GM21576 (cell line): ENCODE results near the gene XRRA1.
A peak's percentile ranks its signal among the peaks of the same experiment; 100 is the strongest.

Source experiments
- ATAC-seq: cut with Tn5 transposase; IDR thresholded peaks from one replicate; pipeline ENCODE4 v1.9.1; 2021; ENCODE audit warnings: mild to moderate bottlenecking, moderate library complexity; ENCODE audit not compliant: unreplicated experiment

Gene XRRA1

DNA sequence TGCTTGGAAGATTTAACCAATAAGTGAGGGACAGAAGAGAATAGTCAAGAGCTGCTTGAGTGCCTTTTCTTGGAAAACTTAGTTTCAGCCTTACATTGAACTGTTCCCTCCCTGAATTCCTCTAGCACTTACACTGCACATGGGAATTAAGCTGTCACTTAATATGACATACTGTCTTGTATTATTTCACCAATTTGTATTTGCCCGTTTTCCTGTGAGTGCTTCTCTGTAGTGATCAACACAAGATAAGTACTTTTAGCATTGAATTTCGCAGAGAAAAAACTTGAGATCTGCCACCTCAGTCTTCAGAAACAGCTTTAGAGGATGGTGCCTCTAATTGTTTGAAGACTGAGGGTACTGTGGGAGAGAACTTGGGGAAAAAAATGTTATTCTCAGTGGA is 3.9 kb upstream of the XRRA1 start:
- no peak for ATAC-seq

DNA sequence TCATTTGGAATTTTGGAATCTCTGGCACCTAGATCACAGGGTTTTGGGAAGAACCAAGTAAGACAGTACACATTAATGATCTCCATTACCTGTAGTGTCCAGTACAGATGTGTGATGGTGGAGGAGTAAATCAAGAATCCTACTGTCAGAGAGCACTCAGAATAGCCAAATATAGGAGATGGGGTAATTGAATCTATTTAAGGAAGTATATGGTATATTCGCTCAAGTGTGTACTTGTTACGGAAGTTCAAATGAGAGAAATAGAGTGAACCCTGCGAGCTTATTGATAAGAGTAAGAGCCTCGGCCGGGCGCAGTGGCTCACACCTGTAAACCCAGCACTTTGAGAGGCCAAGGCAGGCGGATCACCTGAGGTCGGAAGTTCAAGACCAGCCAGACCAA is 2.3 kb upstream of the XRRA1 start:
- no peak for ATAC-seq

DNA sequence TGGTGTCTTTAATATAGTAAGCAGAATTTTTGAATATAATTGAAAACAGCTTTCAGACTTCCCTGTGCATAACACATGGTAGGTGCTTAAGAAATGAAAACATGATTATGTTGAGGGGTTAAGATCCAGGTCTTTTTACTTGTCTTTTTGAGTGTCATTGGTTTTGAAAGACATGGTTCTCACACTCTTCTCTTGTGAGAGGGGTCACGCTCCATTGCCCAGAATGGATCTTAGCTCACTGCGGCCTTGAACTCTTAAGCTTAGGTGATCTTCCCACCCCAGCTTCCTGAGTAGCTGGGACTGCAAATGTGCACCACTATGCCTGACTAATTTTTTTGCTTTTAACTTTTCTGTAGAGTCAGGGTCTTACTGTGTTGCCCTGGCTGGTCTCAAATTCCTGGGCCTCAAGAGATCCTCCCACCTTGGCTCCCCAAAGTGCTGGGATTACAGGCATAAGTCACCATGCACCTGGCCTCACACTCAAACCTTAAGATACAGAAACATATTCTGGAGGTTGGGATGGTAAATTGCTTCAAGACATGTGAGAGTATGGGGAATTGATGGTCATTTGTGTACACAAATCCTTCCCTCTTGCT is 1.6 kb upstream of the XRRA1 start:
- ATAC-seq, result no peak

DNA sequence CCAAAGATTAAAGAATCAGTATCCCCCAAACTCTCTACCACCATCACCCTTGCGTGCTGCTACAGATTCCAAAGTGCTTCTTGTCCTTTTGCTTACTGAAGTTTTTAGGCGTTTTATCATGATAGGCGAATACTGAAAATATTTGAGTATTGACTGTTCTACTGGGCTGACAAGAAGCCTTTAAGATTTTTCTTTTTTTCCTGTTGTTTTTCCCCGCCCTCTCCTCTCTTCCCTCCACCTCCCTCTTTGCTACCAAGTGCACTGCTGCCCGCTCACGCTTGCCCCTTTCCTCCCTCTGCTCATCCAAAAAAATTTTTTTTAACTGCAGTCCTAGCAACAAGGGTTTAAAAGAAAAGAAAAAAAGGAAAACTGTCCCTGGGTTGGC is 854 bp upstream of the XRRA1 start:
- no peak for ATAC-seq

DNA sequence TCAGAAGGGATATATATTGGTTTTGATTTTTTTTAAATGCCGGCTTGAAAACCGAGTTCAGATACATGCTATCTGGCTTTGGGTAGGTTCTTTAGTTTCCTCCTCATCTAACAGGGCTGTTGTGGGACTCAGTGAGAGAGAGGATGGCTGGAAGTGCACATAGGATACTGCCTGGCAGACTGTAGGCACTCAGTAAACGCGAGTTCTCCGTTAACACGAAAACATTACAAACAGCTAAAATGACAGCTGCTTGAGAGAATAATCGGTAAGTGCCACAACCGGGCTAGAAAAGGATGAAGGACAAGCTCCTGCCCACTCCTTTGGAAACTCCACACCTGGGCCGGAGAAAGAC is 369 bp downstream of the XRRA1 start:
- ATAC-seq, result peak; percentile 14

DNA sequence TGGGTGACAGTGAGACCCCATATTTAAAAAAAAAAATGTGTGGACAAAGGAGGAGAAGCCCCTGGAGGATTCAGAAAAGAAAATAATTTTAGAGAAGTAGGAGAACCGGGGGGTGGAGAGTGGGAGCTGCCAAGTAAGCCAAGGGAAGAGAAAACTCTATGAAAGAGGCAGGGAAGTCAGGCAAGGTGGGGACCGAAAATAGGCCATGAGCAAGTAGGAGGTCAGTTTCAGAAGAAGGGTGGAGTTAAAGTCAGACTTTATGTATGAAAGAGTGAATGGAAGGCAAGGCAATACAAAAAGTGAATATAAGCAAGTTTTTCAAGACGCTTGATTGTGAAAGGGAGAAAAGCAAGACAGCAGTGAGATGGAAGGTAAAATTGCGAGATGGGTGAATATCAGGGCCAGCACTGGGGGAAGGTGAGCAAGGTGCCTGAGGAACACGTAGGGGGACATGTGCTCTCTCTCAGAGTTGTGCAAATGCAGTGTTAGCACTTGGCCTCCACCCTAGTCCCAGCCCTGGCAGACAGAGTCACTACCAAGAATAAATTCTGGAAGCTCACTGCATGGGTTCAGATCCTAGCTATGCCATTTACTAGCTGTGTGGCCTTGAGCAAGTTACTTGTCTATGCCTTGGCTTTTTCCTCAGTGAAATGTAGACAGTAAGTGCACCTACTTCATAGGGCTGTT is 6.7 kb downstream of the XRRA1 start:
- no peak for ATAC-seq

DNA sequence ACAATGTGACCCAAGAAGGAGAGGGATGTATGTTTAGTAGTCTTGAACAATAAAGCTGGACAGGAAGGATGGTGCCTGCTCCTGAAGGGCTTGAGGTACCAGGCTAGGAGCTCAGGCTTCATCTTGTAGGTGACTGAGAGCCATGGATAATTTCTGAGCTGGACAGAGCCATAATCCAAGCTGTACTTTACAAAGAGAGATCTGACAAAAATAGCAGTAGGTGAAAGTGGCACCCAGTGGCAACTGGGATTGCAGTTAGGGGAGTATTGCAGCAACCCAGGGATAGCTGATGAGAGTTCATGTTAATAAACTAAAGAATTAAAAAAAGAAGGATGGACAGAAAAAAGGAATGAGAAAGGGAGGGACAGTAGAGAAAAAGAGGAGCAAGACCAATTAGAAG is 7.4 kb downstream of the XRRA1 start:
- no peak for ATAC-seq

DNA sequence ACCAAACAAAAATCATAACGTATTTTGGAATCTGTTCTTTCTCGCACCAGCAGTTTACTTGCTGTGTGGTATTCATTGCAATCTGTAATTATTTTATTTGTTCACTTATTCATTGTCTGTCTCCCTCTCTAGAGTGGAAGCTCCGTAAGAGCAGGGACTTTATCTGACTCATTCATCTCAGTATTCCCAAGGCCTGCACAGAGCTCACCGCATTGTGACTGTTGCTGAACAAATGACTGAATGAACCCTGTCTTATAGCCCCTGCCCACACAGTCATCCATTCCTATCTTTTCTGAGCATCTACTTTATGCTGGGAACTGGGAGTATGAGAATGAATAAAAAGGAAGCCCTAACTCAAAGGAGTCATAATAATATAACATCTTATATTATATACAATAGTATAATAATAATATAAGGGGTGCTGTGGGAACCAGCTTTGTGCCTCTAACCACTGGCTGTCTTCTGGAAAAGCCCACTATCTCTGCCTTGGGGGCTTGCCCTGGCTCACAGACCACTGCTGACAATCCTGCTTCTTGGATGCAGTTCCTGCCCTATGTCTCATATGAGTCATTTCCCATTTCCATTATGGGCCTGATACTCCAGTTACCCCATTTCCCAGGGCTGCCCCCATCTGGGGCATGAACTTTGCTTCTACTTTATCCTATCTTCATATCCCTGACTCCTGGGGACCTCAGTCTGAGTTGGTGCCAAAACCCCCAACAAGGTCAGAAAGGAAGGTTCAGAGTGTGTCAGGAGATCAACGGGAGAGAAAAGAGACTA is 11.0 kb downstream of the XRRA1 start:
- ATAC-seq, result no peak

DNA sequence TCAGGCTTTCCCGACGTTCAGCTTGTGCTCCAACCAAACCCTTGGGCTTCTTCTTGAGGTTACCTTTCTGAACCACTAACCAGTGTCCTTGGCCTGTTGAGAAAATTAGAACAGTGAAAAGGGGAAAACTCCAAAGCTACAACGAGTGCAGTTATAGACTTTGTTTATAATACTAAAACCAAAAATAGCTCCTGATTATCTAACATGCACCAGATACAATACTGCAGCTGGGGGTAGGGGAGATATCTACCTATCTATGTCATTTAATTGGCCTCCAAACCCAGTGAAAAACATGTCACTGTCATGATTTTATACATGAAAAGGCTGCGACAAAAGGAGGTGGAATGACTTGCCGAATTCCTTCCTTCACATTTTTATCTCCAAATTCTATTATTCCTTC is 11.9 kb downstream of the XRRA1 start:
- ATAC-seq, result no peak

DNA sequence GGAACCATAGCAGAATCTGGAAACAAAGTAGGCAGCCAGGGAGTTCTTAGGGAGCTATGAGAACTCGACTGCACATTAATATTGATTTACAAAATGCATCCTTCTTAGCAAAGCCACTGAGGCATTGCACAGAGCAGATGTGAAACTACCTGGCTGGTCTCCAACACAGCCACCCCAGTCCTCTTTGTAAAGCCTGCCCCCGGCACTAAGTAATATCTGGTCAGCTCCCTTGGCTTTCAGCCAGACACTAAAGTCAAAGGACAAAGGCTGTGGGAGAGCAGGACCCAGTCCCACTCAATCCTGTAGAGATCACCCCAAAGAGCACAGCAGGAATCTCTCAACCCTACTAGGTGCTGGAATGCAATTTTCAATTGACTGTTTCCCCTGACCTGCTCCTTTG is 12.8 kb downstream of the XRRA1 start:
- ATAC-seq, result no peak

DNA sequence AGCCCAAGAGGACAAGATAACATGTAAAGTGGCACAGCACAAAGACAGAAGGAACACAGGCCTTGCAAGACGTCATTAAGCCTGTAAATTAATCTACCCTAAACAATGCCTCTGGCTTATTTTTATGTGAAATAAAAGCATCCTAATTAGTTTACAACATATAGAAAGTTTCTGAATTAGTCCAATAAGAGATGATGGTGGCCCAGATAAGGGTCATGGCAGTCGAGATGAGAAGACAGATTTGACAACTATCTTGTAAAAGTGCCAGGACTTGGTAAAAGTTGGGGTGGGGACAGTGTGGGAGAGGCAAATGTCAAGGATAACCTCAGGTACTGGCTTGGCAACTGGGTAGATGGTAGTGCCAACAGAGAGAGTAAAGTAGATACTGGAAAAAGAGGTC is 13.6 kb downstream of the XRRA1 start:
- no peak for ATAC-seq

DNA sequence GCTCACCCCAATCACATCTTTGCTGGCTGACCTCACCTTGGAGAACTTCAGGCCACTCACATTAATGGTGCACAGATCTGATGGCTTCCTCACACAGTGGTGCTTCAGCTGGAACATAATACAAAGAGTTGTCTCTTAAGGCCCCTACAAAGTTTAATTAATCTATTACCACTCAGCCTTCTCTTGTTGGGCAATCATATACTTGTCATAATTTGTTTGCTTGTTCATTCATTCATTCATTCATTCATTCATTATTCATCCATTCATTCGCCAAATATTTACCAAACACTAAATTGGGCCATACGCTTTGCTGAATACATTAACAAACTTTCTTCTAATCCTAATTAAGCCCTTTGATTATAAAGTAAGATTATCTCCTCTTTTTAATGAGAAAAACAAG is 15.1 kb downstream of the XRRA1 start:
- ATAC-seq, result no peak

DNA sequence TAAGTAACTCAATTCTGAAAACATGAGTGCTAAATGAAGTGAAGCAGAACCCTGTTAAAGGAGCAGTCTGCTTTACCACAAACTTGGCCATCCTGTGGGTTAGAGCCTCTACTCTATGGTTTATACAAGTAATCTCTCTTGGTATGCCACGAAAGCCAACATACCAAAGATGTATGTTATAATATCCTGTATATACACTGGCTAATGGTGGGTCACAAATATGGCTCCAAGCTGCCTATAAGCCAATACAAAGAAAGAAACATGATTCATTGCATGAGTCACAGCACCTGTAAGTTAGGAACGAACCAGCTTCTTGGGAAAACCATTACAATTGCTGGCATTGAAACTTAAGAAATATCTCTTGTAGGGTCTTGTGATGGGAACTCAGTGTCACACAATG is 16.1 kb downstream of the XRRA1 start:
- no peak for ATAC-seq

DNA sequence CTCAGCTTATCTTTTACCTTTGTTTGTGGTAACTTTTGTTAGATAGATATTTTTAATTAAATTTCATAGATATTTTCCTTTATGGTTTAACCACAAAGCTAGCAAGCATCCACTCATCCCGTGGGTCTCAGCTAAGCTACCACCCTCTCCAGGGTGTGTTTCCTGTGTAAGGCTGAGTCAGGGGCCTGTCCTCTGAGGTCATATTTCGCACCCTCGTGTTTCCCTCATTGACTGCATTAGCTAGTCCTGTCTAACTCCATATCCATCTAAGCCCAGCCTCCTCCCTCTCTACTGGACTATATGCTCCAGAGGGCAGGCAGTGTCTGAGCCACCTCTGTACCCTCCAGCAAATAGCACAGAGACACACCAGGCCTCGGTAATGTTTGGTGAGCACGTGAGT is 16.7 kb downstream of the XRRA1 start:
- no peak for ATAC-seq

DNA sequence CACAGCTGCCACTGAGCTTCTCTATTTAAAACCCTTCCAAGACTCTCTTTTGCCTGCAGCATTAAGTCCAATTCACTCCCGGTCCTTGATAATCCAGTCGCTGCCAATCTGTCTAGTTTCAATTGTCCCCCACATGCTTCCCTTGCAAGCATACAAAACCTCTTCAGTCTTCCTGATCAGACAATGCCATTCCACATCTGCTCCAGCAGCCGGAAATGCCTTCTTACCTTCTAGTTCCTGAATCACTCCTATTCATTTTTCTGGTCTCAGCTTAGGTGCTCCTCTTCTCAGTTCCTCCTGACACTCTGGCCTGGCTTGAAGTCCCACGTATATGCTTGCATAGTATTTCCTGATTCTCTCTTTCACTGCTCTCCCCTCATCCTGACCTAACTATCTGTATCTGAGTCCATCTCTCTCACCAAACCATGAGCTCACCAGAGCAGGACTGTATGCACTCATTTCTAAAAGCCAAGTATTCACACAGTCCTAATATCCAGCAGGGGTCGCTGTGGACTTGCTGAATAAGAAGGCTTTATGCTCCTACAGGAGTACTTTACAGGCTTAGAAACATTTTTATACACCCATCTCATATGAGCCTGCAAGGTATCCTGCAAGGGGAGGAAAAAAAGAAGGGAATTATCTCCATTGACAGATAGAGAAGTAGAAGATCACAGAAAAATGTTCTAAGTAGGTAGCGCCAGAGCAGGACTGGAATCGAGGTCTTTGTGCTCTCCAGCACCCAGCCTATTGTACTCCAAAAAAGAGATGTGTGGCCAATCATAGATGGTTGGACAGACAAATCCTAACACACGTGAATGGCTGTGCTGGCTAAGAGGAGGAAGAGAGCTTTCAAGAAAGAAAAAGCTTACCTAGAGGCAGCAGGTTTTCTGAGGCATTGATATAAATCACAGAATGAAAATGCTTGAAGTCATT is 19.2 kb downstream of the XRRA1 start:
- peak; percentile 55 for ATAC-seq

DNA sequence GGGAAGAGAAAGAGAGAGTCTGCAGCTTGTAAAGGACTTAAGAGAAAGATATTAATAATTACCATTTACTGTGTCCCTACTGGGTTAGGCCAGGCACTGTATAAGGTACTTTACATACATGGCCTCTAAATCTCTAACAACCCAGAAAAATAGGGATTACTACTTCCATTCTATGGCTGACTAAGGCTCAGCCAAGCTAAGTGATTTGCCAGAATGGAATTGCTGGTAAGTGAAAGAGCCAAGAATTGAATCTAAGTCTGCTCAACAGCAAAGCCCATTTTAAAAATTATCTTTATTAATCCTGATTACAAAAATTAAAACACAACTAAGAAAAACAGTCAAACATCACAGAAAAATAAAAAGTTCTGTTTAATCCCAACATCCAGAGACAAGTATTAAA is 21.4 kb downstream of the XRRA1 start:
- ATAC-seq, result no peak

DNA sequence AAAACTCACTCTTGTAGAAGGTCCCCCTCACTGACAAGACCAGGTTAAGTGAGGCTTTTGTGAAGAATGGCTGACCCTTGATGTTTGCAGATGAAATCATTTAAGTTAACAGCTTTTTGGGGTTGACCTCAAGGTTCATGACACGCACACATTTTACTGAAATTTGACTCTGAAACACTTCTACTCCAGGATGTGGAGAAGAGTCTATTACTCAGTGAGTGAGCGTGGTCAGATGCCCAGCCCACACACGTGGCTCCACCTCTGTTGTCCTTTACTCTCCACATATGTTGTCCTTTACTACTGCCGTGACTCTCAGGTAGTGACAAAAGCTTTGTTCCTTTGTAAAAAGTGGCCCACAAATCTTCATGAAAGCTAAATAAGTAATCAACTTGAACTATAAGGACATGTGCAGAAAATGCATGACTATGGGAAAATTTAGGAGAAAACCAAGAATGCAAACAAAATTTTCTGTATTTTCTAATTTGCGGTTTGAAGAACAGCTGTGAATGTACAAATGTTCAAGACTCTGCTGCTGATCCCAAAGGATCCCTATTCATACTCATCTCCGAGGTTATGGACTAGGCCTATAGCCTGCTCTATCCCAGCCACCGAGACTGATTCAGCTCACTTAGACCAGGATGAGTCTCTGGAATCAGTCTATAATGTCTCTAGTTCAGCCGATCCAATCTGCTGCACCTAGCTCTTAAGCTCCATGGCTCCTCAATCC is 22.4 kb downstream of the XRRA1 start:
- ATAC-seq, result no peak

DNA sequence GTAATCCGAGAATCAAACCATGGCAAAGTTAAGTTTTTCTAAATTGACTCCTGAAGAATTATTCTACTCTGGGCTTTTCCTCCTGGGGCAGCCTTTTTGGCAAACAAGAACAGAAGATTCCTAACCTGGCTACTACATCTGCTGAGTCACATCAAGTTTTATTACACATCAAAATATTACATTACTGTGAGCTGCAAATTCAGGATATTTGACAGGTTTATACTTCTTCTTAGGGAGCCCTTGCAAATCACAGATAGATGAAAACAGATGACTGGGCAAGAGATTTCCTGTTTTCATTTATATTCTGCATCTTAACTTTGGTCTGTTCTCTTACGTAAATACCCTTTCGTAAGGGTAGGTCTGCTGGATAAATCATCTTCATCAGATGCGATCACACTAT is 23.6 kb downstream of the XRRA1 start:
- no peak for ATAC-seq

DNA sequence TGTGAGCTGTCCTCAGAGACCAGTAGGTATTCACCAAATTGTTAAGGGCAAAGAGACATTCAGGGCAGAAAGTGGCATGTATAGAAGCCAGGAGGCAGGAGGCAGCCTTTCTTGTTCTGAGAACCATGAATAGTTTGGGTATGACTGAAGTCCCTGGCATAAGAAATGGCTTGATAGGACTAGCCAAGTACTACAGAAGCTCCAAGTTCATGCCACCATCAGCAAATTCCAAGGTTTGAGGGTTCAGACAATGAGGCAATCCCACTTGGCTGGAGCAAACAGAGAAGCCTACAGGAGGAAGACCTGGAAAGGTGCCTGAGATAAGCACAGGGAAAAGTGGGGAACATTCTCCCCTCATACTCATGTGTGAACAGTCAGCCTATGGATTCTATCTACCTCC is 25.8 kb downstream of the XRRA1 start:
- ATAC-seq, result no peak

DNA sequence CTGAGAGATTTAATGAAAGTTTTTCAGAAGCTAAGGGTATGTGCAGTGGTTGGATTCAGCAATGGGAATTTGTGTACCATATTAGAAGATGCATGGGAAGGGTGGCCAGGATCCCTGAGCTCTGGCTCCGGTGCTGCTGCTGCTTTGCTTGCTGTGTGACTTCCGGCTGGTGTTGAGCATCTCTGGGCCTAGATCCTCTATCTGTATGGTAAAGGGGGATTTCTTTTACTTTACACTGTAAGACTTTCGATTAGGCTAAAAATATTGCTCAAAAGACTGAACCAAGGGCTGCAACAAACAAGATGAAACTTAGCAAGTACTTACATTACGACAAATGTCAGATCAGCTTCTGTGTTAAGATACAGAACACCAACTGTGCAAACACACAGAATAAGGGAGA is 39.1 kb downstream of the XRRA1 start:
- no peak for ATAC-seq

DNA sequence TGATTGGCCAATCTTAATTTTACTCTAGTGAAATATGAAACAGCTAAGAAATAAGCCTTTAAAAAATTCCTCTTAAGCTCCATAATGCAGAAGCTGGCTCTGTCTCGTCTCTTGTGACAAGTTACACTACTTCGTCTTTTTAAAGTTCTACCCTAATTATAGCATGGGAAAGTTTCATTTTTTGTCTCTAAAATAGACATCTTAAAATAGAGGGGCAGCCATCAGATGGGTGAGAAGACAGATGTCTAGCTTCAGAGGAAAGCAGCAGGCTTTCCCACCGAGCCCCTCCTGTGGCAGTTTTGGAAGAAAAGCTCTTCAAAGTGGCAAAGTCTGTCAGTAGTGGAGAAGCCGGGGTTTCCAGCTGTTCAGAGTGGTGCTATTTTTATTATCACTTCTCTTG is 39.5 kb downstream of the XRRA1 start:
- peak; percentile 54 for ATAC-seq
